HG02623 (cell line): ENCODE results near the gene POU2F1.

ENCODE experiments used
- ATAC-seq: cut with Tn5 transposase; IDR thresholded peaks from one replicate; pipeline ENCODE4 v1.9.1; 2021; ENCODE audit warnings: moderate library complexity; ENCODE audit not compliant: unreplicated experiment

Gene POU2F1

GRCh38 chr1:167438171-167439138 is 217.8 kb downstream of the POU2F1 start:
- ATAC-seq: no peak

GRCh38 chr1:167439301-167439988 is 218.8 kb downstream of the POU2F1 start:
- no peak for ATAC-seq

- no peak for ATAC-seq
Measured at GRCh38 chr1:167440345-167440744, 219.7 kb downstream of the POU2F1 start.

DNA sequence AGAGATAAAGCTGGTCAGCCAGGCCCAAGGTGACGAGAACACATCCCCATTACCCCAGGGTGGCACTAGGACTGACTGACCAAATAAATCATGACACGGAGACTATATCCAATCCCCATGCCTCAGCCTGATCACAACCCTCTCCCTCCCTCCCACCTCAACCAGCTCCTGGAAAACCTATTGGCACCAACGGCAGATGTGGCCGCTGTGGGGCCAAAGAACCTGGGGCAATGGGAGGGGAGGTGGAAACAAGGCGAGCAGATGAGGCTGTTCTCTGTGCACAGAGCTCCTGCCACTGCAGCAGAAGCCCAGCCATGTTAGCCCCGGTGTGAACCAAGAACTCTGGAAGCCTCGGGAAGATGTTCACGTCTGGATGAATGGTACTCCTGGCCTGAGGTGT is 220.1 kb downstream of the POU2F1 start:
- ATAC-seq: no peak

DNA sequence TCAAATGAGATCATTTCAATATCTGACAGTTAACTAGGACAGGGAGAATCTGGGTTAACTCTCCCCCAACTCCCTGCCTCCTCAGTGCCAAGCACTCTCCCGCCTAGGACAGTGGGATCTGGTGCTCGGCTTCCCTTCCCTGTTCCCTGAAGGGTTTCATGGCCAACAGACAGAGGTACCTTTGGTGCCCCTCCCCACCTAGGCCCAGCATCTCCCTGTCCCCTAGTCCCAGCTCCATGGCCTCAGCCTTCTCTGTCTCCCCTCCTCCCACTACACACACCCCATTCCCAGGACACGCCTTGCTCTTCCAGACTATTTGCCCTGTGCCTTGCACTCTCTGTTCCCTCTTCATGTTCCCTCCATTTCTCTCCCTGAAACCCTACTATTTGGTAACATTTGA is 220.5 kb downstream of the POU2F1 start:
- ATAC-seq: no peak

- ATAC-seq: peak; percentile 85
Measured at GRCh38 chr1:167442142-167442848, 221.6 kb downstream of the POU2F1 start.

- no peak for ATAC-seq
Measured at GRCh38 chr1:167442854-167443565, 222.3 kb downstream of the POU2F1 start.

DNA sequence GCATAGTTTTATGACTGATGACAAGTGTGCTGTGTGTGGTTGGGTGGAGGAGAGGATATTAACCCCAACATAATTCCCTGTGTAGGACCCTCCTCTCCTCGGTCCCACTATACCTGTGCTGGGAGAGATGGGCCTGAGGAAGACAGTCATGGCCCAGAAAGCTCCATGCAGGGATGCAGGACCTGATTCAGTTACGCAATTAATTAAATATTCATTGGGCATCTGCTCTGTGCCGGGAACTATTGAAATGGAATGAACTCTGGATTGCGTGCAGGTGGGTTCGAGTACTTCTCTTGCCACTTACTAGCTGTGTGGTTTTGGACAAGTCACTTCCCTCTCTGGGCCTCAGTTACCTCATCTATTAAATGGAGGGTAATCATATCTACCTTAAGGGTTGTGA is 223.1 kb downstream of the POU2F1 start:
- no peak for ATAC-seq

DNA sequence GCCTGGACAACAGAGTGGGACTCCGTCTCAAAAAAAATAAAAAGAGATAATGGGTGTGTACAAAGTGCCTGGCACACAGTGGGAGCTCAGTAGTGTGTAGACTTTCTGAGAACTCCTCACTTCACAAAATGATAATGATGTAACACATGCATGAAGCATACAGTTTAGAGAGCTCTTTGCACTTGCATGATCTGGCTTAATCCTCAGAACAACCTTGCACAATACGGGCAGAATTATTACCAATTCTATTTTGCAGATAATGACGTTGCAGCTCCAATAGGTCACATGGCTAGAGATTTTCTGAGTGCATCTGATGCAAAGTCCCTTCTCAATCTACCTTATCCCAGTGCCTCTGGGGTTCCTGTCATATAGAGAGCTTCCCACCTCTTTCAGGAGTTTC is 226.3 kb downstream of the POU2F1 start:
- ATAC-seq: no peak

GRCh38 chr1:167447521-167448136 is 226.9 kb downstream of the POU2F1 start:
- peak; percentile 84 for ATAC-seq

- no peak for ATAC-seq
Measured at GRCh38 chr1:167450843-167451242, 230.2 kb downstream of the POU2F1 start.

DNA sequence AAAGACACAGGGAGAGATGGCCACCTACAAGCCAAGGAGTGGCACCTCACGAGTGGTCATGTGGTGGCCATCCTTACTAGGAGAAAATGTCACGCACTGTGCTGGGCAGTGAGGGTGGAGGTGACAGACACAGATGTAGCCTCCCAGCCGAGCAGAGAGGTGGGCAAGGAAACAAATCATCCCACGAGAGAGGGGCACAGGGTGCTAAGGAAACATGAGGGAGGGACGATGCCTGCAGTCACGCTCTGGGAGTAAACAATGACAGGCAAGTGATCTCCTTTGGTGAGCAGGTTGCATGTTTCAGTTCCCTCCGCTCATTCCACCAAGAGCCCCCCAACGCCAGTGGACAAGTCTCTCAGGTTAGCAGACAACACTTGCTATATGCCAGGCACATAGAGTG is 231.8 kb downstream of the POU2F1 start:
- no peak for ATAC-seq

GRCh38 chr1:167453123-167453522 is 232.4 kb downstream of the POU2F1 start:
- no peak for ATAC-seq

DNA sequence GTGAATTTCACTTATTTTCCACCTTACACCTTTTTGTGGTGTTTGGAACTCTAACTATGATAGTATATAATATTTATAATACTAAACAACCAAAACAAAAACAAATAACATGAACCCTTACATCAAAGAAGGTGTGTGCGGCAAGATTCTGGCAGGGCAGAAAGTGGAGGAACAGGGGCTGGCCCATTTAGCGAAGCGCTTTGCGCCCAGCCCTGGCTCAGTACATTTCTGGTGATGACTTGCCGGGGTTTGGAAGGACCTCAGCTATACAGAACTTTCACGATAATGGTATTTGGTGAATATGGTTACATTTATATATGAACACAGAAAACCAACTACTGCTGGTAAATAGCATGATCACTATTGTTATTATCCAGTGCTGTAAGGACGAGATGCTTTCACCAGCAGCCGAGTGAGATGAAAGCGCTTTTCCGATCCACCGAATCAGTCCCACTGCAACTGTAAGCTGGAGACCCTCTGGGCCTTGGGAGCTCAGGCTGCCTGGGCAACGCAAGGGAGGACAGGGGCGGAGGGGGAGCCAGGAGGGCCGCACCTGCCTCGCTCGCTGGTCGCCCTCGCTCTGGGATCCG is 233.7 kb downstream of the POU2F1 start:
- no peak for ATAC-seq

- ATAC-seq: peak; percentile 52
Measured at GRCh38 chr1:167454894-167455785, 234.5 kb downstream of the POU2F1 start.

DNA sequence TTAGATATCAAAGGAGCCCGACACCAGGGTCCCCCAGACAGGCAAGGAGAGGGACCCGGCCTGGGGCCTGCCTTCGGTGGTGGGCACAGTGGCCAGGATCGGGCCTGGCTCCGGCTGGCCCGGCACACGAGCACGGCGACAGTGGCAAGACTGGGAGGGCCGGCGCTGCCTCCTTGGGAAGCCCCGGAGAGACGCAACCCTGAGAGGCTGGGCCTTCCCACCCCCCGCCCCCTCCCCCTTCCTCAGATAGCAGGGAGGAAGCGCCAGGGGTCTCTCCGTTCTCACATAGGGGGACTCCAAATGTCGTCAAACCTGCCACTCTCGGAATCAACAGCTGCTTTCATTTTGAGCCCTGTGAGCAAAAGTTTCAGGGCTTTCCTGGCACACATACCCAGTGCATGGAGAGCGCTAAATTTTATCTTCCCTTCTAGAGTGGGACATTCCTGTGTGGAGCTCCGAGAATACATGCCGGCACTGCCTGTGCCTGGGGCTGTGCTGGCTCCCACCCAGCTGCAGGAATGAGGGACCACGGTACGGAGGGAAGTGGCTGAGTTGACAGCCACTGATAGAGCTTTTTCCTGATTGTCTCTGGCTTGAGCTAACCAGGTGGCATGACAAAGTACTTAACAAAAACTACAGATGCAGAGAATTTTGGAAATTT is 235.2 kb downstream of the POU2F1 start:
- ATAC-seq: peak; percentile 34

DNA sequence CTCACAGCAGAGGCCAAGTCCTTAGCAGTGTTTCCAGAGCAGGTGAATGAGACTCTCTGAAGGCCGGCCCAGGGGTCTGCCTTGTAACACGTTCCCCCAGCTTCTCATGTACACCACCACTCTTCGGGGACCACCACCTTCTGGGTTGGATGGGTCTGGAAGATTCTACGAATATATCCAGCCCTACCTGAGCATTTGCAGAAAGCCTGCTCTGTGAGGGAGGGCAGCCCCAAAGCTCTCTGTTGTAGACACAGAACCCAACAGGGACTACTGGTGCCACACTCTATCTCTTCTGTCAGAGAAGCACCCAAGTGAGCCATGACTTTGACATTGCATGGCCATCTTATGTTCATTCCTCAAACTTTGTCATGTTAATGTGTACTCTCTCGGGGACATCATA is 235.8 kb downstream of the POU2F1 start:
- ATAC-seq: no peak

DNA sequence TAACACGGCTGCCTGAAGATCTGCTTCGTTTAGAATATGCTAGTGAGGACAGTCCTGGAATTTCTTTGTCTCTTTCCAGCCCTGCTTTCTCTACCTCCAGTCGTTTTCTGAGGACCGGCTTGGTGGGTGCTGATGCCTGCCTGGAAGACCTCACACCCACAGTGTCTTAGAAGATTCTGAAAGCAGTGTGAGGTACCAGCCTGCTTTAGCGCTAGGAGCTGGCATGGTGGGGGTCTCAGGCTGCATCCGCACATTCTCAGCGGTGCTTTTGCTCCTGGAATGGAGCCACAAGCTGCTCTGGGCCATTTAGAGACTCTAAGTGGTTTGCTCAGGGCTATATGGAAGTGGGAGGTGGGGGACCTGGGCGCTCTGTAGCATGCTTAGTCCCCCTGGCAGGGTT is 236.2 kb downstream of the POU2F1 start:
- no peak for ATAC-seq
